Measurements from ENCODE around the gene CADM1. TPM values are rescaled to one million over a fixed set of nuclear protein-coding genes. Genes with fewer than 3 reads are reported as not detected.

CADM1 gene
- total RNA-seq, 1 experiment from 2014 or later, result not detected

GRCh38 chr11:115173136-115173535 lies 331.1 kb downstream of the CADM1 start:
- DNase-seq (ENCODE audit: unreplicated experiment), result no peak
- Mint-ChIP-seq H3K4me1 (ENCODE audit: insufficient read depth, unreplicated experiment) (peaks cover 5% of the 10 kb centered on the region), H3K27ac (ENCODE audit: low read depth, unreplicated experiment) (no peak overlapping the region), H3K27me3 (ENCODE audit: insufficient read depth, unreplicated experiment) (peaks cover 29% of the 10 kb centered on the region), H3K36me3 (ENCODE audit: insufficient read depth, unreplicated experiment) (no peaks in the 10 kb centered on the region), H3K9me3 (ENCODE audit: unreplicated experiment) (no peaks in the 10 kb centered on the region), H3K4me3 (ENCODE audit: unreplicated experiment) (no peak overlapping the region)
- TF ChIP-seq CTCF (IDR thresholded peaks at IDR 0.05; ENCODE audit: unreplicated experiment), result no peak
- ChIA-PET POLR2A (no interaction called here), CTCF (interaction anchor here (0.7 to 0.9 kb wide), 3 partner anchors 11 to 46 kb away, joined by 3 to 6 read pairs (median 4); no protein-coding TSS in a partner anchor)
- no TSS peak for BruUV-seq (replicated peaks)
- intact Hi-C loops (cut with micrococcal nuclease), result loop anchor here (5.0 kb wide), 1 partner anchor 149 kb away; no protein-coding TSS in a partner anchor

GRCh38 chr11:115170133-115170815 lies 333.9 kb downstream of the CADM1 start:
- Mint-ChIP-seq H3K4me1 (ENCODE audit: insufficient read depth, unreplicated experiment) (peaks cover 12% of the 10 kb centered on the region), H3K9me3 (ENCODE audit: unreplicated experiment) (no peaks in the 10 kb centered on the region), H3K27me3 (ENCODE audit: insufficient read depth, unreplicated experiment) (peaks cover under 1% of the 10 kb centered on the region), H3K27ac (ENCODE audit: low read depth, unreplicated experiment) (no peak overlapping the region), H3K36me3 (ENCODE audit: insufficient read depth, unreplicated experiment) (no peaks in the 10 kb centered on the region), H3K4me3 (ENCODE audit: unreplicated experiment) (no peak overlapping the region)
- POLR2A ChIA-PET, result no interaction called here
- no TSS peak for BruUV-seq (replicated peaks)
- DNase-seq (ENCODE audit: unreplicated experiment), result peak; percentile 50
- intact Hi-C loops (cut with micrococcal nuclease), result loop anchor here (5.0 kb wide), 1 partner anchor 152 kb away; no protein-coding TSS in a partner anchor
- peak; percentile 63 for TF ChIP-seq CTCF (IDR thresholded peaks at IDR 0.05; ENCODE audit: unreplicated experiment)
- CTCF ChIA-PET, result interaction anchor here (0.6 to 2.8 kb wide), 21 partner anchors 8 to 754 kb away, joined by 3 to 9 read pairs (median 4); no protein-coding TSS in a partner anchor

- Mint-ChIP-seq H3K27me3 (ENCODE audit: insufficient read depth, unreplicated experiment) (no peaks in the 10 kb centered on the region), H3K36me3 (ENCODE audit: insufficient read depth, unreplicated experiment) (no peaks in the 10 kb centered on the region), H3K4me3 (ENCODE audit: unreplicated experiment) (no peak overlapping the region), H3K9me3 (ENCODE audit: unreplicated experiment) (no peaks in the 10 kb centered on the region), H3K4me1 (ENCODE audit: insufficient read depth, unreplicated experiment) (peaks cover 18% of the 10 kb centered on the region), H3K27ac (ENCODE audit: low read depth, unreplicated experiment) (no peak overlapping the region)
- BruUV-seq (replicated peaks), result no TSS peak
- intact Hi-C loops (cut with micrococcal nuclease), result no loop called here
- ChIA-PET CTCF (interaction anchor here (0.6 to 2.8 kb wide), 17 partner anchors 8 to 1228 kb away, joined by 3 to 9 read pairs (median 4); no protein-coding TSS in a partner anchor), POLR2A (interaction anchor here (1.3 kb wide), 1 partner anchor 10 kb away, joined by 5 read pairs; no protein-coding TSS in a partner anchor)
- TF ChIP-seq CTCF (IDR thresholded peaks at IDR 0.05; ENCODE audit: unreplicated experiment), result no peak
- no peak for DNase-seq (ENCODE audit: unreplicated experiment)
Observed at GRCh38 chr11:115169251-115169650, 335.0 kb downstream of the CADM1 start.

GRCh38 chr11:115168686-115169085 lies 335.5 kb downstream of the CADM1 start:
- ChIA-PET POLR2A (interaction anchor here (0.6 to 1.3 kb wide), 3 partner anchors 11 to 957 kb away, joined by 3 to 5 read pairs (median 3); no protein-coding TSS in a partner anchor), CTCF (interaction anchor here (0.6 to 2.8 kb wide), 12 partner anchors 10 to 165 kb away, joined by 3 to 9 read pairs (median 4); no protein-coding TSS in a partner anchor)
- Mint-ChIP-seq H3K4me3 (ENCODE audit: unreplicated experiment) (no peak overlapping the region), H3K36me3 (ENCODE audit: insufficient read depth, unreplicated experiment) (no peaks in the 10 kb centered on the region), H3K4me1 (ENCODE audit: insufficient read depth, unreplicated experiment) (peaks cover 18% of the 10 kb centered on the region), H3K27me3 (ENCODE audit: insufficient read depth, unreplicated experiment) (no peaks in the 10 kb centered on the region), H3K9me3 (ENCODE audit: unreplicated experiment) (no peaks in the 10 kb centered on the region), H3K27ac (ENCODE audit: low read depth, unreplicated experiment) (no peak overlapping the region)
- BruUV-seq (replicated peaks), result no TSS peak
- DNase-seq (ENCODE audit: unreplicated experiment), result no peak
- no peak for TF ChIP-seq CTCF (IDR thresholded peaks at IDR 0.05; ENCODE audit: unreplicated experiment)
- intact Hi-C loops (cut with micrococcal nuclease), result no loop called here
